SK-N-SH treated with all-trans-retinoic acid at 6 μM for 48 hours (cell line): ENCODE measurements around the gene XPO4.
A peak's percentile ranks its signal among the peaks of the same experiment; 100 is the strongest.

Source experiments
- ATAC-seq: fragments of 200-7000 bp; cut with Tn5 transposase; 3 replicates; pipeline ENCODE4 v1.9.1; 2020; ENCODE audit warnings: mild to moderate bottlenecking, moderate library complexity
- ARNTL ChIP-seq: fragments of 450-650 bp; formaldehyde crosslinking; IDR thresholded peaks from 2 replicates; pipeline ENCODE4 v1.5.0; 2020; ENCODE audit warnings: low read depth, mild to moderate bottlenecking, moderate library complexity, borderline replicate concordance
- BACH2 ChIP-seq: fragments of 250-450 bp; sonication (Bioruptor Pico); IDR thresholded peaks from 2 replicates; pipeline ENCODE4 v1.9.0; 2021; ENCODE audit warnings: mild to moderate bottlenecking, borderline replicate concordance
- CREB5 ChIP-seq: fragments of 250-450 bp; sonication (Bioruptor Pico); IDR thresholded peaks from 2 replicates; pipeline ENCODE4 v1.5.1; 2020; ENCODE audit warnings: low read depth, mild to moderate bottlenecking, moderate library complexity
- ESRRG ChIP-seq: fragments of 250-450 bp; sonication (Bioruptor Pico); IDR thresholded peaks from 2 replicates; pipeline ENCODE4 v1.6.1; 2021; ENCODE audit warnings: mild to moderate bottlenecking
- ISL1 ChIP-seq: fragments of 250-450 bp; sonication (Bioruptor Pico); IDR thresholded peaks from 2 replicates; pipeline ENCODE4 v2.1.2; 2022; ENCODE audit warnings: mild to moderate bottlenecking, moderate library complexity
- OSR1 ChIP-seq: fragments of 250-450 bp; sonication (Bioruptor Pico); IDR thresholded peaks from 2 replicates; pipeline ENCODE4 v1.8.0; 2022; ENCODE audit warnings: moderate library complexity, mild to moderate bottlenecking, inconsistent platforms
- PPARA ChIP-seq: fragments of 250-450 bp; sonication (Bioruptor Pico); IDR thresholded peaks from 2 replicates; pipeline ENCODE4 v1.5.0; 2020; ENCODE audit warnings: mild to moderate bottlenecking, borderline replicate concordance
- RARB ChIP-seq: fragments of 250-450 bp; sonication (Bioruptor Pico); IDR thresholded peaks from 2 replicates; pipeline ENCODE4 v1.8.0; 2021; ENCODE audit warnings: mild to moderate bottlenecking, moderate library complexity
- SNAI2 ChIP-seq: fragments of 250-450 bp; sonication (Bioruptor Pico); IDR thresholded peaks from 2 replicates; pipeline ENCODE4 v1.5.0; 2020; ENCODE audit warnings: mild to moderate bottlenecking, moderate library complexity
- TCF4 ChIP-seq: fragments of 250-450 bp; sonication (Bioruptor Pico); IDR thresholded peaks from 2 replicates; pipeline ENCODE4 v1.8.0; 2021; ENCODE audit warnings: mild to moderate bottlenecking, moderate library complexity, borderline replicate concordance
- ZC3H10 ChIP-seq: fragments of 250-450 bp; sonication (Bioruptor Pico); IDR thresholded peaks from 2 replicates; pipeline ENCODE4 v1.5.1; 2021; ENCODE audit warnings: mild to moderate bottlenecking, moderate library complexity
- ZFP3 ChIP-seq: fragments of 250-450 bp; sonication (Bioruptor Pico); IDR thresholded peaks from 2 replicates; pipeline ENCODE4 v1.5.0; 2020; ENCODE audit warnings: mild to moderate bottlenecking, moderate library complexity
- ZNF565 ChIP-seq: fragments of 450-650 bp; formaldehyde crosslinking; conservative IDR thresholded peaks from 2 replicates; pipeline ENCODE4 v1.5.0; 2020; ENCODE audit warnings: low read depth, mild to moderate bottlenecking, moderate library complexity
- ZNF70 ChIP-seq: fragments of 450-650 bp; formaldehyde crosslinking; IDR thresholded peaks from 2 replicates; pipeline ENCODE4 v1.5.0; 2020; ENCODE audit warnings: mild to moderate bottlenecking, moderate library complexity
- ZNF8 ChIP-seq: fragments of 450-650 bp; formaldehyde crosslinking; IDR thresholded peaks from 2 replicates; pipeline ENCODE4 v1.5.0; 2020; ENCODE audit warnings: mild to moderate bottlenecking, moderate library complexity
- TF ChIP-seq, protein P1 (sequence below): fragments of 250-450 bp; sonication (Bioruptor Pico); IDR thresholded peaks from 2 replicates; pipeline ENCODE4 v1.8.0; 2020; ENCODE audit warnings: mild to moderate bottlenecking, moderate library complexity, borderline replicate concordance
- TF ChIP-seq, protein P2 (sequence below): fragments of 250-450 bp; sonication (Bioruptor Pico); IDR thresholded peaks from 2 replicates; pipeline ENCODE4 v1.5.0; 2020; ENCODE audit warnings: mild to moderate bottlenecking, moderate library complexity
- TF ChIP-seq, protein P3 (sequence below): fragments of 250-450 bp; sonication (Bioruptor Pico); IDR thresholded peaks from 2 replicates; pipeline ENCODE4 v1.5.1; 2021; ENCODE audit warnings: mild to moderate bottlenecking, moderate library complexity

The XPO4 gene

DNA sequence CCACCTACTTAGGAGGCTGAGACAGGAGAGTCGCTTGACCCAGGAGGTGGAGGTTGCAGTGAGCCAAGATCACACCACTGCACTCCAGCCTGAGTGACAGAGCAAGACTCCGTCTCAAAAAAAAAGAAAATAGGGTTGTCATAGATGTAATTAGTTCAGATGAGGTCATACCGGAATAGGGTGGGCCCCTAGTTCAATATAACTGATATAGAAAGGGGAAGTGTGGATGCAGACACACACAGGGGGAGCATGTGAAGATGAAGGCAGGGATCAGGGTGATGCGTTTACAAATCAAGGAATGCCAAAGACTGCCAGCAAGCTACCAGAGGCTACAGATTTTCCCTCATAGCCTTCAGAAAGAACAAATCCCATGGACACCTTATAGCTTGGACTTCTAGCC is 104.5 kb downstream of the XPO4 start (continued):
- TF ChIP-seq CREB5 (CRISPR knock-in tag) = no peak
- TF ChIP-seq ZFP3 = no peak
- no peak for TF ChIP-seq TCF4 (CRISPR knock-in tag)
- TF ChIP-seq ZNF70 = no peak

DNA sequence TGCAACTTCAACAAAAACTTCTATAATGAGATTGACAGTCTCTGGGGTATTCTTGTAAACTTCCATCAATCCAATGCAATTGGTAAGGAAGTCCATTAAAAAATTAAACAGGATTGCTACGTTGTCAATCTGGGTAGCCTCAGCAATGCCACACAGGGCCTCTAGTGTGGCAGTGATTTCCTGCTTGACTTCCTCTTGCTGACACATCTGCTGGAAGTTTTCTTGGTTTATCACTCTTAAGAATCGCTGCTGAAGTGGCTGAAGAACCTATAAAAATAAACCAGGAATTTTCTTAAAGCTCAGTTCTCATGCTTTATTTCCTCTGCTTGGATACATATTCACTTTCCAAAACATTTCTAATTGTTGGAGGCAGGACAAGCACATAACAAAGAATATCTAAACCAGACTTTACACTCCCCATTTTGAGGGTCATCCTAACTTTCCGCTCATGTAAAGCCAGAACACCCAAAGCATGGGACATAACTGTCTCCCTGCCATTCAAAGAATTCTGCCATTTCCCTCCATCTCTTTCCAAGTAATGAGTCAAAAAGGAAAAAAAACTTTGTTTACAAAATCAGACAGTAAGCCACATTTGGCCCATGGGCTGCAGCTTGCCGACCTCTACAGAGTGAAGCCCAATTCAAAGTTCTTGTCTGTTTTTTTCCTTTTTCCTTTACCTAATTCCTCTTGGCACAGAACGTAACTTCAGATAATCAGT is 105.6 kb downstream of the XPO4 start:
- ATAC-seq = no peak; the same call in 2 of the 3 replicates
- TF ChIP-seq ISL1 (CRISPR knock-in tag) (peak; percentile 20; the same call in 1 of the 2 replicates), ARNTL (CRISPR knock-in tag) (no peak), SNAI2 (no peak)

GRCh38 chr13:20789665-20790064 is 112.9 kb downstream of the XPO4 start:
- no peak for ATAC-seq
- TF ChIP-seq ZC3H10 = no peak
- TF ChIP-seq ZNF565 (CRISPR knock-in tag) = no peak
- TF ChIP-seq RARB (CRISPR knock-in tag) = no peak
- no peak for TF ChIP-seq TCF4 (CRISPR knock-in tag)
- no peak for TF ChIP-seq SNAI2
- TF ChIP-seq ARNTL (CRISPR knock-in tag) = no peak
- TF ChIP-seq ZNF8 (CRISPR knock-in tag) = no peak
- TF ChIP-seq, protein P1, sequence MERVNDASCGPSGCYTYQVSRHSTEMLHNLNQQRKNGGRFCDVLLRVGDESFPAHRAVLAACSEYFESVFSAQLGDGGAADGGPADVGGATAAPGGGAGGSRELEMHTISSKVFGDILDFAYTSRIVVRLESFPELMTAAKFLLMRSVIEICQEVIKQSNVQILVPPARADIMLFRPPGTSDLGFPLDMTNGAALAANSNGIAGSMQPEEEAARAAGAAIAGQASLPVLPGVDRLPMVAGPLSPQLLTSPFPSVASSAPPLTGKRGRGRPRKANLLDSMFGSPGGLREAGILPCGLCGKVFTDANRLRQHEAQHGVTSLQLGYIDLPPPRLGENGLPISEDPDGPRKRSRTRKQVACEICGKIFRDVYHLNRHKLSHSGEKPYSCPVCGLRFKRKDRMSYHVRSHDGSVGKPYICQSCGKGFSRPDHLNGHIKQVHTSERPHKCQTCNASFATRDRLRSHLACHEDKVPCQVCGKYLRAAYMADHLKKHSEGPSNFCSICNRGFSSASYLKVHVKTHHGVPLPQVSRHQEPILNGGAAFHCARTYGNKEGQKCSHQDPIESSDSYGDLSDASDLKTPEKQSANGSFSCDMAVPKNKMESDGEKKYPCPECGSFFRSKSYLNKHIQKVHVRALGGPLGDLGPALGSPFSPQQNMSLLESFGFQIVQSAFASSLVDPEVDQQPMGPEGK = no peak
- no peak for TF ChIP-seq ISL1 (CRISPR knock-in tag)

- TF ChIP-seq, protein P1 = no peak
- ATAC-seq = no peak
Observed at GRCh38 chr13:20788312-20788711, 114.2 kb downstream of the XPO4 start.

GRCh38 chr13:20787180-20787579 is 115.4 kb downstream of the XPO4 start:
- no peak for ATAC-seq
- no peak for TF ChIP-seq PPARA (CRISPR knock-in tag)
- TF ChIP-seq ESRRG (CRISPR knock-in tag) = no peak
- no peak for TF ChIP-seq ZNF565 (CRISPR knock-in tag)
- TF ChIP-seq RARB (CRISPR knock-in tag) = no peak
- no peak for TF ChIP-seq OSR1 (CRISPR knock-in tag)
- TF ChIP-seq ZFP3 = no peak
- TF ChIP-seq BACH2 (CRISPR knock-in tag) = no peak
- no peak for TF ChIP-seq SNAI2
- TF ChIP-seq ARNTL (CRISPR knock-in tag) = no peak
- TF ChIP-seq, protein P2, sequence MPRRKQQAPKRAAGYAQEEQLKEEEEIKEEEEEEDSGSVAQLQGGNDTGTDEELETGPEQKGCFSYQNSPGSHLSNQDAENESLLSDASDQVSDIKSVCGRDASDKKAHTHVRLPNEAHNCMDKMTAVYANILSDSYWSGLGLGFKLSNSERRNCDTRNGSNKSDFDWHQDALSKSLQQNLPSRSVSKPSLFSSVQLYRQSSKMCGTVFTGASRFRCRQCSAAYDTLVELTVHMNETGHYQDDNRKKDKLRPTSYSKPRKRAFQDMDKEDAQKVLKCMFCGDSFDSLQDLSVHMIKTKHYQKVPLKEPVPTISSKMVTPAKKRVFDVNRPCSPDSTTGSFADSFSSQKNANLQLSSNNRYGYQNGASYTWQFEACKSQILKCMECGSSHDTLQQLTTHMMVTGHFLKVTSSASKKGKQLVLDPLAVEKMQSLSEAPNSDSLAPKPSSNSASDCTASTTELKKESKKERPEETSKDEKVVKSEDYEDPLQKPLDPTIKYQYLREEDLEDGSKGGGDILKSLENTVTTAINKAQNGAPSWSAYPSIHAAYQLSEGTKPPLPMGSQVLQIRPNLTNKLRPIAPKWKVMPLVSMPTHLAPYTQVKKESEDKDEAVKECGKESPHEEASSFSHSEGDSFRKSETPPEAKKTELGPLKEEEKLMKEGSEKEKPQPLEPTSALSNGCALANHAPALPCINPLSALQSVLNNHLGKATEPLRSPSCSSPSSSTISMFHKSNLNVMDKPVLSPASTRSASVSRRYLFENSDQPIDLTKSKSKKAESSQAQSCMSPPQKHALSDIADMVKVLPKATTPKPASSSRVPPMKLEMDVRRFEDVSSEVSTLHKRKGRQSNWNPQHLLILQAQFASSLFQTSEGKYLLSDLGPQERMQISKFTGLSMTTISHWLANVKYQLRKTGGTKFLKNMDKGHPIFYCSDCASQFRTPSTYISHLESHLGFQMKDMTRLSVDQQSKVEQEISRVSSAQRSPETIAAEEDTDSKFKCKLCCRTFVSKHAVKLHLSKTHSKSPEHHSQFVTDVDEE = no peak
- TF ChIP-seq, protein P1 = no peak
- TF ChIP-seq, protein P3, sequence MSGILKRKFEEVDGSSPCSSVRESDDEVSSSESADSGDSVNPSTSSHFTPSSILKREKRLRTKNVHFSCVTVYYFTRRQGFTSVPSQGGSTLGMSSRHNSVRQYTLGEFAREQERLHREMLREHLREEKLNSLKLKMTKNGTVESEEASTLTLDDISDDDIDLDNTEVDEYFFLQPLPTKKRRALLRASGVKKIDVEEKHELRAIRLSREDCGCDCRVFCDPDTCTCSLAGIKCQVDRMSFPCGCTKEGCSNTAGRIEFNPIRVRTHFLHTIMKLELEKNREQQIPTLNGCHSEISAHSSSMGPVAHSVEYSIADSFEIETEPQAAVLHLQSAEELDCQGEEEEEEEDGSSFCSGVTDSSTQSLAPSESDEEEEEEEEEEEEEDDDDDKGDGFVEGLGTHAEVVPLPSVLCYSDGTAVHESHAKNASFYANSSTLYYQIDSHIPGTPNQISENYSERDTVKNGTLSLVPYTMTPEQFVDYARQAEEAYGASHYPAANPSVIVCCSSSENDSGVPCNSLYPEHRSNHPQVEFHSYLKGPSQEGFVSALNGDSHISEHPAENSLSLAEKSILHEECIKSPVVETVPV = no peak
